Mucosa of descending colon (tissue), 3 donors: ENCODE results near the gene LCE6A. TPM values are rescaled to one million over a fixed set of nuclear protein-coding genes. Genes with fewer than 3 reads are reported as not detected.

Source experiments
- ATAC-seq: fragments of 200-7000 bp; cut with Tn5 transposase; one replicate; pipeline ENCODE4 v1.9.1; 2020; ENCODE audit warnings: mild to moderate bottlenecking, moderate library complexity
- DNase-seq, 3 donors: peaks; one replicate each; pipeline ENCODE4 v3.0.0-alpha.2; 2020
- H3K36me3 ChIP-seq: fragments of 200-600 bp; one replicate; pipeline ENCODE4 v1.8.0; 2021; ENCODE audit warnings: low read depth, mild to moderate bottlenecking
- H3K4me1 ChIP-seq: fragments of 200-600 bp; one replicate; pipeline ENCODE4 v1.8.0; 2021; ENCODE audit warnings: low read depth, mild to moderate bottlenecking
- H3K4me3 ChIP-seq: fragments of 200-600 bp; one replicate; pipeline ENCODE4 v1.8.0; 2021; ENCODE audit warnings: mild to moderate bottlenecking
- H3K9me3 ChIP-seq: fragments of 200-600 bp; one replicate; pipeline ENCODE4 v1.8.0; 2021; ENCODE audit warnings: mild to moderate bottlenecking
- intact Hi-C, 2 donors: fragments of 100-400 bp; cut with DNase I in 1 of 2; cut with micrococcal nuclease in 1 of 2; formaldehyde crosslinking; loops; one replicate each; pipeline versions ENCODE4 v1.11.0 to v1.11.1; 2022; cut with DNase I, micrococcal nuclease
- total RNA-seq, 3 donors: library from RNA; stranded (reverse); fragmentation: NEBNext Ultra II Directional in 2 of 3; extraction: Animal tissue kit (Norgen Biotek cat#: 25700) in 2 of 3; gene quantifications; one replicate each; pipeline versions ENCODE4 v1.2.1 to v1.2.4, GENCODE V29; 2021 to 2023
- TF ChIP-seq, protein P1 (sequence below): fragments of 200-600 bp; IDR thresholded peaks from one replicate; pipeline ENCODE4 v1.8.0; 2022; ENCODE audit warnings: antibody characterized with exemption, mild to moderate bottlenecking
- donor health status: DM: no; HTN: no; CAD: no; lungs with moderate emphysema.
- donor health status: DM: no; HTN: no; CAD: no.
- donor health status: DM: no; HTN: yes; CAD: no.

The LCE6A gene
- total RNA-seq, 3 donors from 2014 or later = not detected

- no peak for DNase-seq
- intact Hi-C loops = no loop called here
- no peak for ATAC-seq
- Histone ChIP-seq H3K9me3 (no peaks in the 10 kb centered on the region), H3K4me3 (no peak overlapping the region), H3K36me3 (no peaks in the 10 kb centered on the region), H3K4me1 (no peaks in the 10 kb centered on the region)
- TF ChIP-seq, protein P1, sequence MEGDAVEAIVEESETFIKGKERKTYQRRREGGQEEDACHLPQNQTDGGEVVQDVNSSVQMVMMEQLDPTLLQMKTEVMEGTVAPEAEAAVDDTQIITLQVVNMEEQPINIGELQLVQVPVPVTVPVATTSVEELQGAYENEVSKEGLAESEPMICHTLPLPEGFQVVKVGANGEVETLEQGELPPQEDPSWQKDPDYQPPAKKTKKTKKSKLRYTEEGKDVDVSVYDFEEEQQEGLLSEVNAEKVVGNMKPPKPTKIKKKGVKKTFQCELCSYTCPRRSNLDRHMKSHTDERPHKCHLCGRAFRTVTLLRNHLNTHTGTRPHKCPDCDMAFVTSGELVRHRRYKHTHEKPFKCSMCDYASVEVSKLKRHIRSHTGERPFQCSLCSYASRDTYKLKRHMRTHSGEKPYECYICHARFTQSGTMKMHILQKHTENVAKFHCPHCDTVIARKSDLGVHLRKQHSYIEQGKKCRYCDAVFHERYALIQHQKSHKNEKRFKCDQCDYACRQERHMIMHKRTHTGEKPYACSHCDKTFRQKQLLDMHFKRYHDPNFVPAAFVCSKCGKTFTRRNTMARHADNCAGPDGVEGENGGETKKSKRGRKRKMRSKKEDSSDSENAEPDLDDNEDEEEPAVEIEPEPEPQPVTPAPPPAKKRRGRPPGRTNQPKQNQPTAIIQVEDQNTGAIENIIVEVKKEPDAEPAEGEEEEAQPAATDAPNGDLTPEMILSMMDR = no peak
Measured at GRCh38 chr1:152811050-152811449, 31.6 kb upstream of the LCE6A start.

DNA sequence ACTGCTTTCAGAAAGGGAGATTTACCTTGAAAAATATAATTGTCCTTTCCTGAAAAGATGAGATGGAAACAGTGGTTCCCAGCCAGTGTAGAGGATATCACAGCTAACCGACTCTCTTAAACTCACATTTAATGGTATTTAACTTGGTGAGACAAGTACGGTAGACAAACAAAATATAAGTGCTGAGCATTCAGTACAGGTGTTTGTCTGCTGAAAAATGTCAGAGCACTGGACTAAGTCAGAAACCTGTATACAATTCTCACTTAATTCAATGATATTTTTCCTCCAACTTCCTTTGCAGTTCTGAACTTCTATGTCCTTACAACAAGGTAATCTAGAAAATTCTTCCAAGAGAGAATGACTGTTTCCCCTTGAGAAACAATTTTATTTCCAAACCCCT, 31.0 kb upstream of the LCE6A start, which contains the start of gene LCE1B:
Gene LCE1B, plus strand, starts transcription at position 301 of the 400 bp plus-strand sequence. CDS start 476 bp downstream, outside the sequence.
- ATAC-seq = no peak
- no peaks in the 10 kb centered on the region for H3K4me1 ChIP-seq
- H3K36me3 ChIP-seq = no peaks in the 10 kb centered on the region
- no peak for DNase-seq
- no peak within 1 kb of the TSS for H3K4me3 ChIP-seq
- intact Hi-C loops = no loop called here
- H3K9me3 ChIP-seq = no peaks in the 10 kb centered on the region
- TF ChIP-seq, protein P1 = no peak

DNA sequence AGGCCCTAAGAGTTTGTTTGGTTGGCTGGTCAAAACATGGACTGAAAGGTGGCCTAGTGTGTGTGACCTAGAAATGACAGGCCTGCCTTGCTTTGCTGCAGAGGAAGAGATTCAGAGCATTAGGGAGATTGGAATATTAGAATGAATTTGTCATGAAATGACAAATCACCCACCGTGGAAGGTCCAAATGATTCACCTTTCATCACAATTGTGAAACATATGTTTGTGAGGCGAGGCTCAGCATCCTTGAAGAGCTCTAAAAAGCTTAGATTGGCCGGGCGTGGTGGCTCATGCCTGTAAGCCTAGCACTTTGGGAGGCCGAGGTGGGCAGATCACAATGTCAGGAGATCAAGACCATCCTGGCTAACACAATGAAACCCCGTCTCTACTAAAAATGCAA, 25.3 kb upstream of the LCE6A start:
- no peak for ATAC-seq
- TF ChIP-seq, protein P1 = no peak

GRCh38 chr1:152823294-152823693, 19.4 kb upstream of the LCE6A start:
- intact Hi-C loops = no loop called here
- Histone ChIP-seq H3K36me3 (no peaks in the 10 kb centered on the region), H3K4me1 (no peaks in the 10 kb centered on the region), H3K4me3 (no peak overlapping the region), H3K9me3 (no peaks in the 10 kb centered on the region)
- ATAC-seq (no peak), DNase-seq (no peak)
- TF ChIP-seq, protein P1 = no peak

More for the DNA sequence above, 25.3 kb upstream of the LCE6A start:
- no peak overlapping the region for H3K4me3 ChIP-seq
- intact Hi-C loops = no loop called here
- no peaks in the 10 kb centered on the region for H3K36me3 ChIP-seq
- DNase-seq = no peak
- no peaks in the 10 kb centered on the region for H3K4me1 ChIP-seq
- H3K9me3 ChIP-seq = no peaks in the 10 kb centered on the region

- no peaks in the 10 kb centered on the region for H3K9me3 ChIP-seq
- no peak for DNase-seq
- H3K36me3 ChIP-seq = no peaks in the 10 kb centered on the region
- no peak overlapping the region for H3K4me3 ChIP-seq
- TF ChIP-seq, protein P1 = no peak
- intact Hi-C loops = no loop called here
- no peak for ATAC-seq
- H3K4me1 ChIP-seq = no peaks in the 10 kb centered on the region
Measured at GRCh38 chr1:152824964-152825363, 17.7 kb upstream of the LCE6A start.

DNA sequence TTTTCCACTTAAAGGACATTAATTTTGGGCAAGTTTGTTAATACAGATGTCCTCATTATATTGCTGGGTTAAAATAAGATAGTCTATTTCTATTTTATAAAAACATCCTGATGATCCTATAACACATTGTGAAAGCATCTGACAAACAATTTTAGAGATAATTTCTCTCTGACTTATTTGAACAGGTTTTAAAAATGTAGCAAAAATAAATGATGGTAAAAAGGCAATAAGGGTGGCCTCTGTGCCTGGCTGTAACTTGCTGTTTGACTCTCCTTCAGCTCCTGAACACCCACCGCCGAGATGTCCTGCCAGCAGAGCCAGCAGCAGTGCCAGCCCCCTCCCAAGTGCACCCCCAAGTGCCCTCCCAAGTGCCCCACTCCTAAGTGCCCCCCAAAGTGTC, 15.5 kb upstream of the LCE6A start, which contains the start of gene LCE1A:
Gene LCE1A, plus strand, starts transcription at position 301 of the 400 bp plus-strand sequence. Its CDS starts 0 bp downstream, at position 301.
- ATAC-seq = no peak
- DNase-seq = no peak
- intact Hi-C loops = no loop called here
- TF ChIP-seq, protein P1 = no peak
- no peak within 1 kb of the TSS for H3K4me3 ChIP-seq
- no peaks in the 10 kb centered on the region for H3K9me3 ChIP-seq
- H3K36me3 ChIP-seq = no peaks in the 10 kb centered on the region
- no peaks in the 10 kb centered on the region for H3K4me1 ChIP-seq
